T-cell (primary cell): ENCODE data around the gene KMT2A. TPM values are rescaled to one million over a fixed set of nuclear protein-coding genes. Genes with fewer than 3 reads are reported as not detected.
"Not testable (repeated sequence)": the region's sequence is repeated elsewhere in the genome, so short reads cannot be mapped to it uniquely, and the experiment has no call there.

Experiments used
- ATAC-seq, 4 experiments: fragments of 200-7000 bp in 3 of 4; fragments of 150-1000 bp in 1 of 4; cut with Tn5 transposase; replicated peaks in 1 of 4; 1 replicate in 3 of 4; 2 replicates in 1 of 4; pipeline ENCODE4 v1.10.0; 2021; ENCODE audit warnings: moderate library complexity in 3 of 4, mild to moderate bottlenecking in 2 of 4, moderate number of reproducible peaks in 1 of 4
- CTCF ChIA-PET, 2 donors: fragments of 300-600 bp; sonication (Branson Sonifier 250); formaldehyde crosslinking; loops; one replicate each; lab custom pipeline; 2022; ENCODE audit warnings: antibody characterized with exemption in 2 of 2; lab: Charles Lee
- POLR2A ChIA-PET, 2 donors: fragments of 300-600 bp; sonication (Branson Sonifier 250); formaldehyde crosslinking; loops; one replicate each; lab custom pipeline; 2022; ENCODE audit warnings: antibody characterized with exemption in 2 of 2; lab: Charles Lee
- DNase-seq, 35 experiments: peaks; one replicate each; pipeline versions ENCODE4 v3.0.0 to v3.0.0-alpha.2; 2013 to 2023
- H3K27ac ChIP-seq: one replicate; pipeline ENCODE4 v1.5.1; 2013; ENCODE audit warnings: low read length
- H3K27me3 ChIP-seq, 2 experiments: replicated peaks in 1 of 2; 1 replicate in 1 of 2; 2 replicates in 1 of 2; pipeline versions ENCODE4 v1.6.1 to v1.7.0; 2013; ENCODE audit warnings: low read length in 1 of 2, mixed read lengths in 1 of 2; ENCODE audit not compliant: control insufficient read depth in 2 of 2, insufficient read depth in 2 of 2; ENCODE audit errors: extremely low read depth in 1 of 2
- H3K36me3 ChIP-seq, 2 donors: 1 replicate in 1 of 2; 2 replicates in 1 of 2; pipeline versions ENCODE4 v1.6.1 to v1.7.0; 2013; ENCODE audit warnings: low read length in 1 of 2; ENCODE audit not compliant: control insufficient read depth in 2 of 2, insufficient read depth in 1 of 2; ENCODE audit errors: extremely low read depth in 1 of 2
- H3K4me1 ChIP-seq, 2 experiments: 1 replicate in 1 of 2; 2 replicates in 1 of 2; pipeline versions ENCODE4 v1.6.1 to v1.7.0; 2013; ENCODE audit warnings: low read length in 2 of 2, mixed read lengths in 1 of 2; ENCODE audit not compliant: insufficient read depth in 2 of 2, control insufficient read depth in 1 of 2; ENCODE audit errors: extremely low read depth in 1 of 2
- H3K4me3 ChIP-seq, 2 donors: 1 replicate in 1 of 2; 2 replicates in 1 of 2; pipeline versions ENCODE4 v1.5.1 to v1.7.0; 2013; ENCODE audit warnings: mild to moderate bottlenecking in 2 of 2, low read length in 1 of 2, moderate library complexity in 1 of 2; ENCODE audit not compliant: control insufficient read depth in 1 of 2; ENCODE audit errors: extremely low read depth in 1 of 2
- H3K9me3 ChIP-seq: 2 replicates; pipeline ENCODE4 v1.7.0; 2013
- H3K27ac Mint-ChIP-seq, 2 donors: one replicate each; pipeline ENCODE4 v1.8.0; 2020 to 2021; ENCODE audit warnings: mild to moderate bottlenecking in 2 of 2, mixed read lengths in 2 of 2
- H3K27me3 Mint-ChIP-seq, 2 donors: one replicate each; pipeline ENCODE4 v1.8.0; 2021 to 2022; ENCODE audit warnings: mixed read lengths in 2 of 2
- H3K36me3 Mint-ChIP-seq: one replicate; pipeline ENCODE4 v1.8.0; 2021; ENCODE audit warnings: mixed read lengths
- H3K4me1 Mint-ChIP-seq, 3 donors: one replicate each; pipeline ENCODE4 v1.8.0; 2020 to 2022; ENCODE audit warnings: mixed read lengths in 3 of 3, mild to moderate bottlenecking in 1 of 3
- H3K4me3 Mint-ChIP-seq, 3 donors: one replicate each; pipeline ENCODE4 v1.8.0; 2020 to 2022; ENCODE audit warnings: mild to moderate bottlenecking in 3 of 3, mixed read lengths in 3 of 3, moderate library complexity in 3 of 3
- H3K9me3 Mint-ChIP-seq, 3 donors: one replicate each; pipeline ENCODE4 v1.8.0; 2020 to 2022; ENCODE audit warnings: mixed read lengths in 3 of 3
- WGBS: methylation state at CpG from one replicate; pipeline ENCODE4 v1.1.5; 2013; ENCODE audit warnings: missing lambda C conversion rate; ENCODE audit not compliant: insufficient coverage; 5-methylcytosine and 5-hydroxymethylcytosine counted together
- total RNA-seq, 35 experiments: library from RNA in 6 of 35; stranded (reverse) in 6 of 35; fragments of 120-200 nt in 1 of 35; gene quantifications; one replicate each; pipeline versions ENCODE4 v1.2.1 to v1.2.4 and lab custom pipeline; 2013 to 2026

KMT2A gene
- total RNA-seq, 5 donors from 2014 or later (not counting 1 experiment from before 2014, with no cell fraction given): 130 to 183 (median 153) TPM

DNA sequence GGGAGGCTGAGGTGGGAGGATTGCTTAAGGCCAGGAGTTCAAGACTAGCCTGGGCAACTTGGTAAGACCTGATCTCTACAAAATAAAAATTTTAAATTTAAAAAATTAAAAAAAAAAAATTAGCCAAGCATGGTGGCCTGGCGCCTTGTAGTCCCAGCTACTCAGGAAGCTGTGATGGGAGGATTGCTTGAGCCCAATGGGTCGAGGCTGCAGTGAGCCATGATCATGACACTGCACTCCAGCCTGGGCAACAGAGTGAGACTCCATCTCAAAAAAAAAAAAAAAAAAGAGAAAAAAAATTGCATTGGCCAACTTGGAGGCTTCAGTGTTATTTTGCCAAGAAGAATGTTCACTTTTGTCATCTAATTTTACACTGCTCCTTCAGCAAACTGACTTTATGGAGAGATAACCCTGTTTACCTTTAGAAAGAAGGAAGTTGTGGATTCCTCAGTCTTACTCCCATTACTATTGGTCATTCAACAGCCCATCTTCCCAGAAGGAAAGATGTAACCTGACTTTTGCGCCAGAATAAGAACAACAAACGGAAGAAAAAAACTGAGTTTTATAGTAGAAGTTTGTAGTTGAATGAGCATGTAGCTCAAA is 13.1 kb downstream of the KMT2A start:
- no peak for DNase-seq
- Mint-ChIP-seq H3K27me3 (no peaks in the 10 kb centered on the region), H3K36me3 (peaks cover 31% of the 10 kb centered on the region), H3K4me1 (peaks cover 74 to 80% (median 77%) of the 10 kb centered on the region in 3 donors), H3K9me3 (no peaks in the 10 kb centered on the region), H3K4me3 (no peak overlapping the region), H3K27ac (peak overlapping the region in 1 of 2 donors; percentile 14)
- H3K4me3 ChIP-seq: no peak overlapping the region
- 86% methylated on average over 1 of the region's 4 CpGs for WGBS
- no peaks in the 10 kb centered on the region for H3K27me3 ChIP-seq
- no peak overlapping the region for H3K27ac ChIP-seq
- H3K9me3 ChIP-seq: no peaks in the 10 kb centered on the region
- CTCF ChIA-PET: no interaction called here
- peaks cover 4 to 10% of the 10 kb centered on the region in 2 experiments for H3K4me1 ChIP-seq
- POLR2A ChIA-PET: interaction anchor here in 1 of 2 donors (0.6 to 1.0 kb wide), 2 partner anchors 8 to 10 kb away, joined by 5 to 6 read pairs; no protein-coding TSS in a partner anchor
- no peak for ATAC-seq
- peaks cover 0 to 9% of the 10 kb centered on the region in 2 donors for H3K36me3 ChIP-seq

DNA sequence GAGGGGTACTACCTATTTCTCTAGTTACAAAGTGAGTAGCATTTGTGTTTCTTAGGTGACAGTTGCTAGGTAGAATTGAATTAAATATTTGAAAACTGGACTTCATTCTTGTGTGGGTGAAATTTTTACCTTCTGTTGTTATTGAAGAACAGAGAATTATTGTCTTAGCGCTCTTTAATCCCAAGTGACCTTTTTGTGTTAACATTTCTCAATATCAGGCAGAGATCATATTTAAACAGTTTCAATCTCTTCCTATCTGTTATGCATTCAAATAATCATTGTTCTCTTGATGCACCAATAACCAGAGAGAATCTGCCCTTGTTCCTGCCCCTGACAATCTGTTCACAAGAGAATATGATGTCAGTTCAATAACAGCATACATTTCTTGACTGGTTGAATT is 14.2 kb downstream of the KMT2A start:
- no peak overlapping the region for H3K27ac ChIP-seq
- H3K4me3 ChIP-seq: no peak overlapping the region
- H3K27me3 ChIP-seq: no peaks in the 10 kb centered on the region
- peaks cover 72 to 77% (median 75%) of the 10 kb centered on the region in 3 donors for H3K4me1 Mint-ChIP-seq
- H3K9me3 Mint-ChIP-seq: no peaks in the 10 kb centered on the region
- H3K27ac Mint-ChIP-seq: peak overlapping the region; percentile 29 to 57
- peaks cover 28% of the 10 kb centered on the region for H3K36me3 Mint-ChIP-seq
- no peak for DNase-seq
- ChIA-PET POLR2A (no interaction called here), CTCF (interaction anchor here in 1 of 2 donors (0.7 kb wide), 2 partner anchors 91 to 495 kb away, joined by 3 read pairs; partner anchors contain the start of gene UBE4A)
- ATAC-seq: no peak
- no peaks in the 10 kb centered on the region for H3K27me3 Mint-ChIP-seq
- peaks cover 0 to 9% of the 10 kb centered on the region in 2 donors for H3K36me3 ChIP-seq
- H3K4me3 Mint-ChIP-seq: no peak overlapping the region
- no peaks in the 10 kb centered on the region for H3K9me3 ChIP-seq
- peaks cover 4 to 6% of the 10 kb centered on the region in 2 experiments for H3K4me1 ChIP-seq
- no CpG with 5 or more reads among the region's 1 CpG for WGBS

- Histone ChIP-seq H3K36me3 (peaks cover 0 to 7% of the 10 kb centered on the region in 2 donors), H3K27me3 (no peaks in the 10 kb centered on the region), H3K9me3 (no peaks in the 10 kb centered on the region), H3K27ac (no peak overlapping the region), H3K4me1 (peaks cover 2 to 12% of the 10 kb centered on the region in 2 experiments), H3K4me3 (no peak overlapping the region)
- WGBS: no CpG with 5 or more reads among the region's 2 CpGs
- ChIA-PET CTCF (interaction anchor here in 1 of 2 donors (0.6 to 1.1 kb wide), 2 partner anchors 18 to 22 kb away, joined by 3 read pairs; no protein-coding TSS in a partner anchor), POLR2A (no interaction called here)
- ATAC-seq (no peak), DNase-seq (no peak)
- no peaks in the 10 kb centered on the region for H3K27me3 Mint-ChIP-seq
- no peaks in the 10 kb centered on the region for H3K9me3 Mint-ChIP-seq
- H3K4me3 Mint-ChIP-seq: no peak overlapping the region
- no peak overlapping the region for H3K27ac Mint-ChIP-seq
- H3K4me1 Mint-ChIP-seq: peaks cover 44 to 60% (median 57%) of the 10 kb centered on the region in 3 donors
- H3K36me3 Mint-ChIP-seq: peaks cover 17% of the 10 kb centered on the region
Measured at GRCh38 chr11:118462178-118462577, 25.9 kb downstream of the KMT2A start.

DNA sequence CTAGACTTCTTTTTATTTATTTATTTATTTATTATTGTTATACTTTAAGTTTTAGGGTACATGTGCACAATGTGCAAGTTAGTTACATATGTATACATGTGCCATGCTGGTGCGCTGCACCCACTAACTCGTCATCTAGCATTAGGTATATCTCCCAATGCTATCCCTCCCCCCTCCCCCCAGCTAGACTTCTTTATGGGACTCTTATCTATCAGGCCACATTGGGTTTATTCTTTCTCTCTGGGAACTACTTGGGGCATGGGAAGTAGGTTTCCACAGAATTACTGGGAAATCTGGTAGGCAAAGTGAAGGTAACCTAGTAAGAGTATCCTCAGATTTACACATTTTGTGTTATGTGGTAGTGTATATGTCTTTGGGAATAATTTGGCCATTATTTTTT is 32.7 kb downstream of the KMT2A start:
- POLR2A ChIA-PET: interaction anchor here in 1 of 2 donors (0.5 kb wide), 1 partner anchor 473 kb away, joined by 3 read pairs; no protein-coding TSS in a partner anchor
- peaks cover 0 to 39% of the 10 kb centered on the region in 2 donors for H3K36me3 ChIP-seq
- not testable (repeated sequence) for H3K9me3 ChIP-seq, H3K4me3 Mint-ChIP-seq, H3K27me3 Mint-ChIP-seq, H3K27ac ChIP-seq, H3K4me3 ChIP-seq, ATAC-seq, H3K9me3 Mint-ChIP-seq, DNase-seq, H3K4me1 ChIP-seq, H3K27me3 ChIP-seq
- no CpG with 5 or more reads among the region's 2 CpGs for WGBS
- Mint-ChIP-seq H3K36me3 (peaks cover 42% of the 10 kb centered on the region), H3K4me1 (peaks cover 31 to 55% (median 54%) of the 10 kb centered on the region in 3 donors), H3K27ac (peak overlapping the region in 1 of 2 donors; percentile 76)
- CTCF ChIA-PET: interaction anchor here in 1 of 2 donors (0.6 kb wide), 1 partner anchor 73 kb away, joined by 3 read pairs; no protein-coding TSS in a partner anchor

DNA sequence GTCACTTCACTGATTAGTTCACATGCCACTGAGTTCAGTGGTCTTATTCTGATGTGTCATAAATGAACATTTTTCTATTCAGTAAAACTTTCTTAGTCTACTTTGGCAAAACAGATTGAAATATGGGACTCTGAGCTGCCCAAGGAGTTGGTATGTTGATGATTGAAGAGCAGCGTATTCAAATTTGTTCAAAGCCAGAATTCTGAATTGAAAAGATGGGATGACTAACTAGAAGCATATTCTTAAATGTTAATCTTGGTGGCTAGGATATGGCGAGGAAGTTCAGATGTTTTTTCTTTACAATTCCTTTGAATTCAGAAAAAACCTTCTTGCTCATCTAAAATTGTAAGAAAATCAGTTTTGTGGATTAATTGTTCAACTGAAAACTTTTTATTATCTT is 34.7 kb downstream of the KMT2A start:
- DNase-seq: no peak
- ChIA-PET CTCF (interaction anchor here in 1 of 2 donors (1.4 kb wide), 1 partner anchor 18 kb away, joined by 3 read pairs; no protein-coding TSS in a partner anchor), POLR2A (interaction anchor here in 1 of 2 donors (0.8 kb wide), 1 partner anchor 15 kb away, joined by 3 read pairs; no protein-coding TSS in a partner anchor)
- Mint-ChIP-seq H3K9me3 (no peaks in the 10 kb centered on the region), H3K27ac (peak overlapping the region; percentile 31 to 73), H3K4me3 (no peak overlapping the region), H3K36me3 (peaks cover 47% of the 10 kb centered on the region), H3K27me3 (no peaks in the 10 kb centered on the region), H3K4me1 (peaks cover 29 to 48% (median 47%) of the 10 kb centered on the region in 3 donors)
- Histone ChIP-seq H3K4me3 (no peak overlapping the region), H3K4me1 (peaks cover 2 to 6% of the 10 kb centered on the region in 2 experiments), H3K27me3 (no peaks in the 10 kb centered on the region), H3K36me3 (peaks cover 0 to 48% of the 10 kb centered on the region in 2 donors), H3K9me3 (no peaks in the 10 kb centered on the region), H3K27ac (no peak overlapping the region)
- WGBS: 86% methylated on average over 1 of the region's 2 CpGs
- no peak for ATAC-seq

- Mint-ChIP-seq H3K36me3 (peaks cover 66% of the 10 kb centered on the region), H3K27me3 (no peaks in the 10 kb centered on the region), H3K27ac (peak overlapping the region in 1 of 2 donors; percentile 67), H3K9me3 (no peaks in the 10 kb centered on the region), H3K4me1 (peaks cover 30 to 39% (median 37%) of the 10 kb centered on the region in 3 donors), H3K4me3 (no peak overlapping the region)
- DNase-seq (no peak), ATAC-seq (no peak)
- POLR2A ChIA-PET: no interaction called here
- H3K36me3 ChIP-seq: peaks cover 7 to 69% of the 10 kb centered on the region in 2 donors
- no peaks in the 10 kb centered on the region for H3K9me3 ChIP-seq
- no peak overlapping the region for H3K27ac ChIP-seq
- 100% methylated on average over 2 of the region's 6 CpGs for WGBS
- CTCF ChIA-PET: no interaction called here
- H3K4me3 ChIP-seq: no peak overlapping the region
- no peaks in the 10 kb centered on the region for H3K27me3 ChIP-seq
- H3K4me1 ChIP-seq: peaks cover 0 to 2% of the 10 kb centered on the region in 2 experiments
Measured at GRCh38 chr11:118473537-118473936, 37.2 kb downstream of the KMT2A start.
